ENCODE results near the gene DSE. TPM values are rescaled to one million over a fixed set of nuclear protein-coding genes. Genes with fewer than 3 reads are reported as not detected.

Gene DSE
- total RNA-seq, 1 experiment from 2014 or later = 9.8 TPM

GRCh38 chr6:116443105-116443504 lies 72.4 kb downstream of the DSE start:
- Histone ChIP-seq H3K27ac (ENCODE audit: low read length) (no peak overlapping the region), H3K79me2 (ENCODE audit: low read length) (no peaks in the 10 kb centered on the region), H2AFZ (ENCODE audit: low read length) (no peak overlapping the region), H3K4me1 (ENCODE audit: insufficient read depth, low read length) (peaks cover 24% of the 10 kb centered on the region), H3K27me3 (ENCODE audit: low read length) (no peaks in the 10 kb centered on the region), H4K20me1 (ENCODE audit: low read length) (no peaks in the 10 kb centered on the region), H3K4me2 (ENCODE audit: low read length) (no peak overlapping the region), H3K4me3 (ENCODE audit: low read length) (no peak overlapping the region), H3K9ac (ENCODE audit: low read length) (no peak overlapping the region), H3K9me3 (ENCODE audit: low read length) (no peaks in the 10 kb centered on the region), H3K9me2 (replicated peaks; ENCODE audit: low read length) (no peaks in the 10 kb centered on the region), H3F3A (ENCODE audit: low read length, unreplicated experiment) (peaks cover 5% of the 10 kb centered on the region), H3K36me3 (ENCODE audit: low read depth, low read length) (no peaks in the 10 kb centered on the region)
- no peak for TF ChIP-seq EZH2 (IDR thresholded peaks at IDR 0.05; ENCODE audit: low read length, unreplicated experiment)
- intact Hi-C loops (cut with micrococcal nuclease) = no loop called here
- BruUV-seq (replicated peaks) = no TSS peak
- ATAC-seq = no peak
- POLR2A ChIA-PET (ENCODE audit: unreplicated experiment) = no interaction called here
- no peak for DNase-seq
- CTCF ChIA-PET = no interaction called here

GRCh38 chr6:116444092-116444491 lies 73.3 kb downstream of the DSE start:
- ATAC-seq (peak; percentile 52; the same call in 1 of the 2 replicates), DNase-seq (peak; percentile 39)
- Histone ChIP-seq H3K79me2 (ENCODE audit: low read length) (no peaks in the 10 kb centered on the region), H3K27ac (ENCODE audit: low read length) (no peak overlapping the region), H3K4me2 (ENCODE audit: low read length) (no peak overlapping the region), H3K9ac (ENCODE audit: low read length) (no peak overlapping the region), H3K36me3 (ENCODE audit: low read depth, low read length) (no peaks in the 10 kb centered on the region), H3K4me1 (ENCODE audit: insufficient read depth, low read length) (peaks cover 27% of the 10 kb centered on the region), H3K9me3 (ENCODE audit: low read length) (no peaks in the 10 kb centered on the region), H2AFZ (ENCODE audit: low read length) (no peak overlapping the region), H3K27me3 (ENCODE audit: low read length) (no peaks in the 10 kb centered on the region), H3F3A (ENCODE audit: low read length, unreplicated experiment) (peaks cover 5% of the 10 kb centered on the region), H4K20me1 (ENCODE audit: low read length) (no peaks in the 10 kb centered on the region), H3K9me2 (replicated peaks; ENCODE audit: low read length) (no peaks in the 10 kb centered on the region), H3K4me3 (ENCODE audit: low read length) (no peak overlapping the region)
- intact Hi-C loops (cut with micrococcal nuclease) = no loop called here
- TF ChIP-seq CTCF (conservative IDR thresholded peaks at IDR 0.05; ENCODE audit: low read depth, low read length) (peak; percentile 65), EZH2phosphoT487 (IDR thresholded peaks at IDR 0.05; ENCODE audit: borderline replicate concordance, low read length) (no peak)
- CTCF ChIA-PET = no interaction called here
- POLR2A ChIA-PET (ENCODE audit: unreplicated experiment) = no interaction called here
- no TSS peak for BruUV-seq (replicated peaks)

GRCh38 chr6:116444575-116444974 lies 73.8 kb downstream of the DSE start:
- Histone ChIP-seq H3K4me2 (ENCODE audit: low read length) (no peak overlapping the region), H3K9me2 (replicated peaks; ENCODE audit: low read length) (no peaks in the 10 kb centered on the region), H3K36me3 (ENCODE audit: low read depth, low read length) (no peaks in the 10 kb centered on the region), H3K9me3 (ENCODE audit: low read length) (no peaks in the 10 kb centered on the region), H3K27ac (ENCODE audit: low read length) (no peak overlapping the region), H3K4me3 (ENCODE audit: low read length) (no peak overlapping the region), H3K27me3 (ENCODE audit: low read length) (no peaks in the 10 kb centered on the region), H3F3A (ENCODE audit: low read length, unreplicated experiment) (peaks cover 5% of the 10 kb centered on the region), H3K9ac (ENCODE audit: low read length) (no peak overlapping the region), H4K20me1 (ENCODE audit: low read length) (no peaks in the 10 kb centered on the region), H3K79me2 (ENCODE audit: low read length) (no peaks in the 10 kb centered on the region), H2AFZ (ENCODE audit: low read length) (no peak overlapping the region), H3K4me1 (ENCODE audit: insufficient read depth, low read length) (peaks cover 27% of the 10 kb centered on the region)
- ATAC-seq = no peak
- intact Hi-C loops (cut with micrococcal nuclease) = no loop called here
- DNase-seq = no peak
- POLR2A ChIA-PET (ENCODE audit: unreplicated experiment) = no interaction called here
- BruUV-seq (replicated peaks) = no TSS peak
- TF ChIP-seq EZH2 (IDR thresholded peaks at IDR 0.05; ENCODE audit: low read length, unreplicated experiment) (no peak), EZH2phosphoT487 (IDR thresholded peaks at IDR 0.05; ENCODE audit: borderline replicate concordance, low read length) (no peak), CTCF (conservative IDR thresholded peaks at IDR 0.05; ENCODE audit: low read depth, low read length) (no peak)
- CTCF ChIA-PET = no interaction called here

All from PC-3 (cell line).